Measurements from ENCODE around the gene POFUT2. TPM values are rescaled to one million over a fixed set of nuclear protein-coding genes. Genes with fewer than 3 reads are reported as not detected.

Gene POFUT2
- total RNA-seq, 1 experiment from 2014 or later: 25.1 TPM

GRCh38 chr21:45303091-45303615, 15.5 kb upstream of the POFUT2 start:
- intact Hi-C loops (cut with micrococcal nuclease; ENCODE audit: unreplicated experiment): no loop called here
- Histone ChIP-seq H3K27me3 (replicated peaks; ENCODE audit: insufficient read depth, low read depth, low read length, poor library complexity) (no peaks in the 10 kb centered on the region), H3K27ac (ENCODE audit: low read depth, low read length, poor library complexity, severe bottlenecking) (no peak overlapping the region), H3K4me1 (ENCODE audit: insufficient read depth, low read length, poor library complexity, severe bottlenecking) (no peaks in the 10 kb centered on the region), H3K36me3 (ENCODE audit: insufficient read depth, low read length, poor library complexity, severe bottlenecking) (no peaks in the 10 kb centered on the region), H3K4me3 (ENCODE audit: low read depth, low read length, poor library complexity, severe bottlenecking) (no peak overlapping the region), H3K9me3 (ENCODE audit: low read depth, low read length, poor library complexity, severe bottlenecking) (no peaks in the 10 kb centered on the region)
- no peak for TF ChIP-seq CTCF (conservative IDR thresholded peaks at IDR 0.05; ENCODE audit: low read depth, low read length)
- TF ChIP-seq EZH2 (IDR thresholded peaks at IDR 0.05; ENCODE audit: borderline replicate concordance, low read depth, low read length, poor library complexity, severe bottlenecking): no peak
- DNase-seq (ENCODE audit: low spot score): no peak
- CTCF ChIA-PET: no interaction called here
- BruUV-seq (replicated peaks): no TSS peak
- POLR2A ChIA-PET (ENCODE audit: low non-redundant PET): no interaction called here

GRCh38 chr21:45302082-45303061, 14.7 kb upstream of the POFUT2 start:
- BruUV-seq (replicated peaks): no TSS peak
- CTCF ChIA-PET: no interaction called here
- H3K4me1 ChIP-seq (ENCODE audit: insufficient read depth, low read length, poor library complexity, severe bottlenecking): no peaks in the 10 kb centered on the region
- H3K9me3 ChIP-seq (ENCODE audit: low read depth, low read length, poor library complexity, severe bottlenecking): no peaks in the 10 kb centered on the region
- intact Hi-C loops (cut with micrococcal nuclease; ENCODE audit: unreplicated experiment): no loop called here
- no peaks in the 10 kb centered on the region for H3K36me3 ChIP-seq (ENCODE audit: insufficient read depth, low read length, poor library complexity, severe bottlenecking)
- no peak overlapping the region for H3K27ac ChIP-seq (ENCODE audit: low read depth, low read length, poor library complexity, severe bottlenecking)
- no peak for DNase-seq (ENCODE audit: low spot score)
- H3K27me3 ChIP-seq (replicated peaks; ENCODE audit: insufficient read depth, low read depth, low read length, poor library complexity): no peaks in the 10 kb centered on the region
- TF ChIP-seq EZH2 (IDR thresholded peaks at IDR 0.05; ENCODE audit: borderline replicate concordance, low read depth, low read length, poor library complexity, severe bottlenecking): no peak
- TF ChIP-seq CTCF (conservative IDR thresholded peaks at IDR 0.05; ENCODE audit: low read depth, low read length): no peak
- H3K4me3 ChIP-seq (ENCODE audit: low read depth, low read length, poor library complexity, severe bottlenecking): no peak overlapping the region
- POLR2A ChIA-PET (ENCODE audit: low non-redundant PET): no interaction called here

- H3K9me3 ChIP-seq (ENCODE audit: low read depth, low read length, poor library complexity, severe bottlenecking): no peaks in the 10 kb centered on the region
- H3K4me1 ChIP-seq (ENCODE audit: insufficient read depth, low read length, poor library complexity, severe bottlenecking): no peaks in the 10 kb centered on the region
- no peaks in the 10 kb centered on the region for H3K36me3 ChIP-seq (ENCODE audit: insufficient read depth, low read length, poor library complexity, severe bottlenecking)
- ChIA-PET CTCF (no interaction called here), POLR2A (ENCODE audit: low non-redundant PET) (interaction anchor here (0.6 kb wide), 1 partner anchor 9 kb away, joined by 3 read pairs; no protein-coding TSS in a partner anchor)
- no peak overlapping the region for H3K27ac ChIP-seq (ENCODE audit: low read depth, low read length, poor library complexity, severe bottlenecking)
- H3K4me3 ChIP-seq (ENCODE audit: low read depth, low read length, poor library complexity, severe bottlenecking): no peak overlapping the region
- DNase-seq (ENCODE audit: low spot score): no peak
- no peak for TF ChIP-seq CTCF (conservative IDR thresholded peaks at IDR 0.05; ENCODE audit: low read depth, low read length)
- TF ChIP-seq EZH2 (IDR thresholded peaks at IDR 0.05; ENCODE audit: borderline replicate concordance, low read depth, low read length, poor library complexity, severe bottlenecking): no peak
- intact Hi-C loops (cut with micrococcal nuclease; ENCODE audit: unreplicated experiment): no loop called here
- H3K27me3 ChIP-seq (replicated peaks; ENCODE audit: insufficient read depth, low read depth, low read length, poor library complexity): no peaks in the 10 kb centered on the region
- BruUV-seq (replicated peaks): no TSS peak
Measured at GRCh38 chr21:45301521-45302081, 13.9 kb upstream of the POFUT2 start.
